BLaER1 treated with 17β-estradiol and CSF1 and Interleukin-3, amounts not matched to agents 10 nM and 100 nM (cell line): Measurements from ENCODE around the gene PAX2.

Experiments
- H3K27ac ChIP-seq, 11 experiments: shearing (Covaris generic); formaldehyde crosslinking; 2 replicates each; pipeline ENCODE4 v1.8.1; 2022
- H3K27me3 ChIP-seq, 11 experiments: shearing (Covaris generic); formaldehyde crosslinking; 2 replicates each; pipeline ENCODE4 v1.8.1; 2022
- H3K36me3 ChIP-seq, 11 experiments: shearing (Covaris generic); formaldehyde crosslinking; 2 replicates each; pipeline ENCODE4 v1.8.1; 2022
- H3K4me1 ChIP-seq, 10 experiments: shearing (Covaris generic); formaldehyde crosslinking; 2 replicates each; pipeline ENCODE4 v1.8.1; 2022
- H3K4me2 ChIP-seq, 11 experiments: shearing (Covaris generic); formaldehyde crosslinking; 2 replicates each; pipeline ENCODE4 v1.8.1; 2022
- H3K4me3 ChIP-seq, 10 experiments: shearing (Covaris generic); formaldehyde crosslinking; 2 replicates each; pipeline ENCODE4 v1.8.1; 2022
- H3K9ac ChIP-seq, 11 experiments: shearing (Covaris generic); formaldehyde crosslinking; 2 replicates each; pipeline ENCODE4 v1.8.1; 2022
- H3K9me3 ChIP-seq, 11 experiments: shearing (Covaris generic); formaldehyde crosslinking; replicated peaks in 1 of 11; 2 replicates each; pipeline ENCODE4 v1.8.1; 2022
- H4K20me1 ChIP-seq, 11 experiments: shearing (Covaris generic); formaldehyde crosslinking; 2 replicates each; pipeline ENCODE4 v1.8.1; 2022
- Cebpa-rat ChIP-seq, 11 experiments: shearing (Covaris generic); IDR thresholded peaks; 2 replicates each; pipeline ENCODE4 v1.8.1; 2022

PAX2 gene

DNA sequence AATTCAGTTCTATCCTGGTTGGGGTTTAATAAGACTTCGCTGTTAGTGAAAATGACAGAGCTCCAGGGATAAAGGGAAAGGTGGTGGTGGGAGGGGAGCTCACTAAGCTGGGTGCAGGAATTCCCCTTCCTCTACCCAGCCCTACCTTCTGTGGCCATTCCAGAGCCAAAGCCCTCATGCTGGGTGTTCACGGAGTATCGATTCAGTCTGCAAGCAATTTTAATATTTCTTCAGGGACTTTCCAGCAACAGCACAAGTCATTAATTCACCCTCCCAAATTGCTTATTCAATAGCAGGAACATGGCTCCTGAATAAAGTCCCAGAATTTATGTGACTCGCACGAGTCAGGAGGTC is 22.0 kb downstream of the PAX2 start:
- no peak overlapping the region for H3K27ac ChIP-seq
- no peak overlapping the region for H3K4me3 ChIP-seq
- H3K9ac ChIP-seq: no peak overlapping the region
- H3K27me3 ChIP-seq: peaks cover 0 to 5% (median 0%) of the 10 kb centered on the region in 11 experiments; a peak in 1 of 22 replicates
- H3K36me3 ChIP-seq: no peaks in the 10 kb centered on the region
- H3K9me3 ChIP-seq: no peaks in the 10 kb centered on the region
- peaks cover 0 to 2% (median 0%) of the 10 kb centered on the region in 10 experiments; a peak in 1 of 20 replicates for H3K4me1 ChIP-seq
- H3K4me2 ChIP-seq: no peak overlapping the region
- no peaks in the 10 kb centered on the region for H4K20me1 ChIP-seq
- TF ChIP-seq Cebpa-rat (IDR thresholded peaks at IDR 0.05): no peak

- no peak overlapping the region for H3K4me3 ChIP-seq
- H3K4me1 ChIP-seq: peaks cover 0 to 5% (median 0%) of the 10 kb centered on the region in 10 experiments; a peak in 1 of 20 replicates
- H3K4me2 ChIP-seq: no peak overlapping the region
- H3K9me3 ChIP-seq: no peaks in the 10 kb centered on the region
- H3K27me3 ChIP-seq: 0 out of 22 replicates have a peak, but pooled peaks cover 0 to 5% (median 0%) of the 10 kb centered on the region in 11 experiments
- H3K9ac ChIP-seq: no peak overlapping the region
- H3K36me3 ChIP-seq: no peaks in the 10 kb centered on the region
- TF ChIP-seq Cebpa-rat (IDR thresholded peaks at IDR 0.05): no peak
- H4K20me1 ChIP-seq: no peaks in the 10 kb centered on the region
- H3K27ac ChIP-seq: no peak overlapping the region
Measured at GRCh38 chr10:100769481-100769880, 24.1 kb downstream of the PAX2 start.

GRCh38 chr10:100773646-100774045 is 28.3 kb downstream of the PAX2 start:
- no peaks in the 10 kb centered on the region for H3K36me3 ChIP-seq
- no peak overlapping the region for H3K27ac ChIP-seq
- peaks cover 0 to 4% (median 0%) of the 10 kb centered on the region in 11 experiments; a peak in 1 of 22 replicates for H3K27me3 ChIP-seq
- H4K20me1 ChIP-seq: no peaks in the 10 kb centered on the region
- TF ChIP-seq Cebpa-rat (IDR thresholded peaks at IDR 0.05): no peak
- no peak overlapping the region for H3K9ac ChIP-seq
- no peak overlapping the region for H3K4me3 ChIP-seq
- H3K4me2 ChIP-seq: no peak overlapping the region
- no peaks in the 10 kb centered on the region for H3K9me3 ChIP-seq
- H3K4me1 ChIP-seq: peaks cover 0 to 5% (median 0%) of the 10 kb centered on the region in 10 experiments; a peak in 1 of 20 replicates

DNA sequence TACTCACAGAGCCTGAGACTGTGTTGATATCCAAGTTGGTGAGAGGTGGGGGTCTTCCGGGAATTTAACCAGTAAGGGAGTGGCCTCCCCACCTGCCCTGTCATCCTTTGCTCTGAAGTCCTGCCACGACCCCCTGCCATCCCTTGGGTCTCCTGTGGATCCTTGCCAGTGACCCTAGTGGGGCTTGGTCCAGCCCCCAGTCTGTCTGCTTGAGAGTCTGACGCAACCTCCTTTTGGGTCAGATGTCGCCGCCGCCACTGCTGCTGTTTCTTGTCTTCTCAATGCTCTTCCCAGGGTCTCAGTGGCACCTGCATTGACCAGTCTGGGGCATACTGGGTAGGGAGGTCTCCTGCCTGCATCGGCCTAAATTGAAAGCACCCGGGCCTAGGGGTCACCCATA is 28.8 kb downstream of the PAX2 start:
- H3K4me3 ChIP-seq: no peak overlapping the region
- no peaks in the 10 kb centered on the region for H3K9me3 ChIP-seq
- no peak overlapping the region for H3K4me2 ChIP-seq
- H3K36me3 ChIP-seq: no peaks in the 10 kb centered on the region
- H3K27ac ChIP-seq: no peak overlapping the region
- H3K4me1 ChIP-seq: peaks cover 0 to 5% (median 0%) of the 10 kb centered on the region in 10 experiments; a peak in 1 of 20 replicates
- H3K27me3 ChIP-seq: peaks cover 0 to 5% (median 0%) of the 10 kb centered on the region in 11 experiments; a peak in 1 of 22 replicates
- H3K9ac ChIP-seq: no peak overlapping the region
- H4K20me1 ChIP-seq: no peaks in the 10 kb centered on the region
- no peak for TF ChIP-seq Cebpa-rat (IDR thresholded peaks at IDR 0.05)

DNA sequence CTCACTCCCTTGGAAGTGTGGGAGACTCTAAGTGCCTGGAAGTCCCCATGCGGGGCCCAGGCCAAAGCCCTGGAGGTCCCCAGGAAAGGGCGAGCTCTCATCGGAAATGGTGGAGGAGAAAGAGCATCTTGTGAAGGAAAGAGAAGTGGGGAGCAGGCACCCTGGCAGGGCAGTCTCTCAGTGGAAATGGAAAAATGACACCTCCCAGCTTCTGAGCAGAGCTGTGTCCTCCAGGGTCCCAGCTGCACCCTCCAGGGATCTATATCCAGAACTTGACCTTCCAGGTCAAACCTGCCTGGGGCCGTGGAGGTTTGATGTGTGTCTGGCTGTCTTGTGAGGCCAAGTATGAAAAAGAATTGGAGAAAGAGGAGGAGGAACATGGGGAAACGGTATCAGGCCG is 29.5 kb downstream of the PAX2 start:
- H3K27me3 ChIP-seq: peaks cover 0 to 8% (median 0%) of the 10 kb centered on the region in 11 experiments; a peak in 2 of 22 replicates

DNA sequence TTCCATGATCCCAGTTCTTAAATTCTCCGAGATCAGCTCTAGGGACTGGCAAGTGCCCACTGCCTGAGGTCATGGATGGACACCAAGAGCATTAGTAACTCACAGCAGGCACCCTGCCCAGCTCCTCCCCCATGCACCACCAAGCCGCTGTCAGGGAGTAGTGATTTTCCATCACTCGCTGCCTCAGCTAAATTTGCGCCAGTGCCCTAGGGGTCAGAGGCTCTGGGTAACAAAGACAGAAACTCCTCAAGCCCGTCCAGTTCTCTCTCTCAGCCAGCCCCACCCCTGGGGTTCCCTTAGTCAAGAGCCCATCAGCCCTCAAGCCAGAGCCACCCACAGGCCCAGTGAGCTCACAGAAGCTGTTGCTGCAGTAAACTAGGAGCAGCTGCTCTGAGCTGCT is 30.0 kb downstream of the PAX2 start:
- H3K36me3 ChIP-seq: no peaks in the 10 kb centered on the region
- no peak overlapping the region for H3K27ac ChIP-seq
- no peaks in the 10 kb centered on the region for H4K20me1 ChIP-seq
- no peak overlapping the region for H3K9ac ChIP-seq
- peaks cover 0 to 8% (median 0%) of the 10 kb centered on the region in 11 experiments; a peak in 2 of 22 replicates for H3K27me3 ChIP-seq
- H3K9me3 ChIP-seq: no peaks in the 10 kb centered on the region
- H3K4me1 ChIP-seq: peaks cover 0 to 5% (median 0%) of the 10 kb centered on the region in 10 experiments; a peak in 1 of 20 replicates
- H3K4me3 ChIP-seq: no peak overlapping the region
- no peak overlapping the region for H3K4me2 ChIP-seq
- TF ChIP-seq Cebpa-rat (IDR thresholded peaks at IDR 0.05): no peak

More for the DNA sequence above, 29.5 kb downstream of the PAX2 start:
- Histone ChIP-seq H3K36me3 (no peaks in the 10 kb centered on the region), H3K4me2 (no peak overlapping the region), H3K27ac (no peak overlapping the region), H3K9me3 (no peaks in the 10 kb centered on the region), H3K9ac (no peak overlapping the region), H3K4me3 (no peak overlapping the region), H3K4me1 (peaks cover 0 to 5% (median 0%) of the 10 kb centered on the region in 10 experiments; a peak in 1 of 20 replicates), H4K20me1 (no peaks in the 10 kb centered on the region)
- TF ChIP-seq Cebpa-rat (IDR thresholded peaks at IDR 0.05): no peak

DNA sequence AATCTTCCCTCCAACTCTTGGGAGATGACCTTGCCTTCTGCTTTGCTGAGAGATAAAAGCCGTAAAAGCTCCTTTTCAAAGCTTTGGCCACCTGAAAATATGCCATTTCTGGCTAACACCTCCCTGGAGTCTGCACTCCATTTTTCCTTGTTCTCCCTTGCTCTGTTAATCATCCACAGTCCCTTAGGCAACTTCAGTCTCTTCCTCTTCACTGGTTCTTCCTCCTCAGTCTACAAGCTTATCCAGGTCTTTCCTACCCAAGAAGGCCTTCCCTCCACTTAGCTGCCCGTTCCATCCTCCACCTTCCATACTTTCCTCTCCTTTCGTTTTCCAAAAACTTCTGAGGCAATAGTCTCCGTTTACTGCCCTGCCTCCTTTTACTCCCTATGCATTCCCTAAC is 30.5 kb downstream of the PAX2 start:
- Histone ChIP-seq H3K9ac (no peak overlapping the region), H3K9me3 (no peaks in the 10 kb centered on the region), H3K4me2 (no peak overlapping the region), H3K4me3 (no peak overlapping the region), H3K4me1 (peaks cover 0 to 5% (median 0%) of the 10 kb centered on the region in 10 experiments; a peak in 1 of 20 replicates), H3K27me3 (peaks cover 0 to 8% (median 0%) of the 10 kb centered on the region in 11 experiments; a peak in 2 of 22 replicates), H4K20me1 (no peaks in the 10 kb centered on the region), H3K27ac (no peak overlapping the region), H3K36me3 (no peaks in the 10 kb centered on the region)
- TF ChIP-seq Cebpa-rat (IDR thresholded peaks at IDR 0.05): no peak

DNA sequence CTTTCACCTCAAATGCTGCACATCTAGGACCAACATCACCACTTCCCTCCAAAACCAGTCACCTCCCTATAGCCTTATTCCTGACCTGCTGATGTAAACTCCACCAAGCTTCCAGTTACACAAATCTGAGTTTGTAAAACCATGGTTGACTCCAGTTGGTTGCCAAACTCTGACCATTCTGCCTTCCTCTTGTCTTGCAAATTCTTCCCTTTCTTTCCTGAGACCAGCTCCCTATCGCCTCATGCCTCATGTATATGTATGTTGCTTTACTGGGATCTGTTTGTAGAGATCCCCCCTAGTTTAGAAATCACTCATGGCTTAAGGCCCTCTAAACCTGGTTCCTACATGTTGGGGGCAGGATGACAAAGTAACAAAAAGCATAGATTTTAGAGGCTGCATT is 31.3 kb downstream of the PAX2 start:
- no peak for TF ChIP-seq Cebpa-rat (IDR thresholded peaks at IDR 0.05)
- no peak overlapping the region for H3K4me2 ChIP-seq
- H3K27ac ChIP-seq: no peak overlapping the region
- peaks cover 0 to 5% (median 0%) of the 10 kb centered on the region in 10 experiments; a peak in 1 of 20 replicates for H3K4me1 ChIP-seq
- H3K27me3 ChIP-seq: peaks cover 0 to 8% (median 0%) of the 10 kb centered on the region in 11 experiments; a peak in 2 of 22 replicates
- H3K36me3 ChIP-seq: no peaks in the 10 kb centered on the region
- no peak overlapping the region for H3K9ac ChIP-seq
- H3K4me3 ChIP-seq: no peak overlapping the region
- no peaks in the 10 kb centered on the region for H3K9me3 ChIP-seq
- no peaks in the 10 kb centered on the region for H4K20me1 ChIP-seq

- no peak for TF ChIP-seq Cebpa-rat (IDR thresholded peaks at IDR 0.05)
- no peaks in the 10 kb centered on the region for H4K20me1 ChIP-seq
- H3K4me3 ChIP-seq: no peak overlapping the region
- no peaks in the 10 kb centered on the region for H3K36me3 ChIP-seq
- no peak overlapping the region for H3K27ac ChIP-seq
- H3K9me3 ChIP-seq: no peaks in the 10 kb centered on the region
- no peak overlapping the region for H3K9ac ChIP-seq
- peaks cover 0 to 8% (median 0%) of the 10 kb centered on the region in 11 experiments; a peak in 2 of 22 replicates for H3K27me3 ChIP-seq
- no peak overlapping the region for H3K4me2 ChIP-seq
- H3K4me1 ChIP-seq: no peaks in the 10 kb centered on the region
Measured at GRCh38 chr10:100779329-100779728, 33.9 kb downstream of the PAX2 start.

- H3K27me3 ChIP-seq: peaks cover 0 to 8% (median 0%) of the 10 kb centered on the region in 11 experiments; a peak in 2 of 22 replicates
- TF ChIP-seq Cebpa-rat (IDR thresholded peaks at IDR 0.05): no peak
- H3K27ac ChIP-seq: no peak overlapping the region
- H3K4me1 ChIP-seq: no peaks in the 10 kb centered on the region
- no peaks in the 10 kb centered on the region for H3K9me3 ChIP-seq
- H3K4me2 ChIP-seq: no peak overlapping the region
- no peak overlapping the region for H3K4me3 ChIP-seq
- H3K36me3 ChIP-seq: no peaks in the 10 kb centered on the region
- H4K20me1 ChIP-seq: no peaks in the 10 kb centered on the region
- no peak overlapping the region for H3K9ac ChIP-seq
Measured at GRCh38 chr10:100780324-100780723, 34.9 kb downstream of the PAX2 start.
